GM04503 (cell line): ENCODE measurements around the gene TMEM222.

ENCODE experiments used
- DNase-seq: peaks from one replicate; pipeline ENCODE4 v3.0.0-alpha.2; 2012; ENCODE audit warnings: low read depth

Gene TMEM222

DNA sequence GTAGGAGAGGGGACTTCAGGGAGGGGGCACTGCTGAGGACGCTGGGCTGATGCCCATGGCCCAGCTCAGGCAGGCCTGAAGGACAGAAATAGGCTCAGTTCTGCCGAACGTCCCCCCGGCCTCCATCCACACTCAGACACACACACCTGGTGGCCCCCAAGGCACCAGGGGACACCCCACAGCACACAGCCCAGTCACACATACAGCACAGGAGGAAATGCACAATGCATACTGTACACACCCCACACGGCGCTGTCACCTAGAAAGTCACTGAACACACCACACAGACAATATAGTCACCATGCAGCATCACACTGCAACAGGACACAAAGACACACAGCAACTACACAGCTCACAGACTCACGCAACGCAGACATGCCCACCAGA, 20.4 kb downstream of the TMEM222 start:
- no peak for DNase-seq

GRCh38 chr1:27342778-27343638, 21.0 kb downstream of the TMEM222 start:
- DNase-seq: no peak

GRCh38 chr1:27343639-27344025, 21.7 kb downstream of the TMEM222 start:
- no peak for DNase-seq

GRCh38 chr1:27345272-27345671, 23.3 kb downstream of the TMEM222 start:
- DNase-seq: no peak

DNA sequence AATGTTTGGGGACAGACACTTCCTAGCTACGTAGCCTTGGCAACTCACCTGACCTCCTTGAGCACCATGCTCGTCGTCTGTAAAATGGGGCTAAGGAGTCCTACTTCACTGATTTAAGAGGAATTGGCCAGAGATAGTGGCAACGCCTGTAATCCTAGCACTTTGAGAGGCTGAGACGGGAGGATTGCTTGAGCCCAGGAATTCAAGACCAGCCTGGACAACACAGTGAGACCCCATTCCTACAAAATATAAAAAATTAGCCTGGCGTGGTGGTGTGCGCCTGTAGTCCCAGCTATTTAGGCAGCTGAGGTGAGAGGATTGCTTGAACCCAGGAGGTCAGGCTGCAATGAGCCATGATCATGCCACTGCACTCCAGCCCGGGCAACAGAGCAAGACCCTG, 24.4 kb downstream of the TMEM222 start:
- DNase-seq: no peak

- no peak for DNase-seq
Observed at GRCh38 chr1:27346991-27347624, 25.1 kb downstream of the TMEM222 start.

DNA sequence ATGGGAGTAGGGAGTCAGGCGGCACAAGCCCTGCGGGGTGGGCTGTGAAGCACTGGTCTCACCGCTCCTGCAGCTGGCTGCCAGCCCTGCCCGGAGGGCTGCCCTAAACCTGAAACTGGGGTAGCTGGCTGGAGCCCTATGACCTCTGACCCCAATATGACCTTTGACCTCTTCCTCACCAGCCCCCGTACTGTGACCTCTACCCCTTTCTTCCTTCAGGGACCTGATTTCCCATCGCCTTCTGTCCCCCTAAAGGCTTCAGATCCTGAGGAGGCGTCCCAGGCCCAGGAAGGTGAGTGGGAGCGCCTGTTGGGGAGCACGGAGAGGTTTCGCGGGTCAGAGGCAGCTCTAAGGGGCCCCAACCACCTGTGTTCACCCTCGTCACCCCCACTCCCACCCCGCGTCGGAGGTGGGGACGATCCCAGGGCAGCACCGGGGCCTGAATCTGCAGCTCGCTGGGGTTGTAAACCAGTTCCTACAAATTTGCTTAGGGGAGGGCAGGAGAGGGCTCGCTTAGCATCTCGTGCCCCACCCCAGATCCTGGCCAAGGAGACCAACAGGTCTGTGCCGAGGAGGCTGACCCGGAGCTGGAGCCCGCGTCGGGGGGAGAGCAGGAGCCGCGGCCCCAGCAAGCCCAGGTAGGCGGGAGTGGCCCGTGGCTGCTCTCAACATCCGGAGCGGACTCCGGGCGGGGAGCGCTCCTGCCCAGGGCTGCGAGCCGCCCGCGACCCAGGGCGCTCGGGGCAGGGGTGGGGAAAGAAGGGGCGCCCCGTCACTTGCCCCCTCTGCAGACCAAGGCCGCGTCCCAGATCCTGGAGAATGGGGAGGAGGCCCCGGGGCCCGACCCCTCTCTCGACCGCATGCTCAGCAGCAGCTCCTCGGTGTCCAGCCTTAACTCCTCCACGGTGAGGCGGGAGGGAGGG, 27.2 kb downstream of the TMEM222 start:
- DNase-seq: no peak

DNA sequence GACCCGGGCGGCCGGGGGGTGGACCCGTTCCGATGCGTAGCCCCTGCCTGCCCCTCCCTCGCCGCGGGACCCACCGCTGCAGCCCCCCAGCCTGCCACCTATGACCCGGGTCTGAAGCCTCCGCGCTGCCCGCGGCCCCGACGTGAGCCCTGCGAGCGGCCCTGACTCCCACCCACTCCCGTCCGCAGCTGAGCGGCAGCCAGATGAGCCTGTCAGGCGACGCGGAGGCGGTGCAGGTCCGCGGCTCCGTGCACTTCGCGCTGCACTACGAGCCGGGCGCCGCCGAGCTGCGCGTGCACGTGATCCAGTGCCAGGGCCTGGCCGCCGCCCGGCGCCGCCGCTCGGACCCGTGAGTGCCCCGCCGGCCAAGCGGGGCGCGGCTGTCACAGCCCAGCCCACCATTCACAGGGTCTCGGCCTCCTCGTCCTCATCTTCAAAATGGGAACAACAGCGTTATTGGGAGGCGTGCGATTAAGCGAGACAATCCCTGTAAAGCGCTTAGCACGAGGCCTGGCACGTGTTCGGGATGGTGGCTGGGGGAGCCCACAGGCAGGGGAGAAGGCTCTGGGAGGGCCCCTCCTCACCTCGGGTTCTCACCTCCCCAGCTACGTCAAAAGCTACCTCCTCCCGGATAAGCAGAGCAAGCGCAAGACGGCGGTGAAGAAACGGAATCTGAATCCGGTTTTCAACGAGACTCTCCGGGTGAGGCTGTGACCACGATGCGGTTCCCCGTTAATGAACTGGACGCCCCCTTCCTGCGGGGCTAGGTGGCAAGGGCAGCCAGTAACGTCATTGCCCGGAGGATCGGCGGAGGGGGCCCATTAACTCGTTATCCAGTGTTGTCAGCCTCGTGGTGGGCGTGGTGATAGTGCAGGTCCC, 28.1 kb downstream of the TMEM222 start:
- DNase-seq: no peak

- no peak for DNase-seq
Observed at GRCh38 chr1:27350663-27351540, 28.9 kb downstream of the TMEM222 start.

DNA sequence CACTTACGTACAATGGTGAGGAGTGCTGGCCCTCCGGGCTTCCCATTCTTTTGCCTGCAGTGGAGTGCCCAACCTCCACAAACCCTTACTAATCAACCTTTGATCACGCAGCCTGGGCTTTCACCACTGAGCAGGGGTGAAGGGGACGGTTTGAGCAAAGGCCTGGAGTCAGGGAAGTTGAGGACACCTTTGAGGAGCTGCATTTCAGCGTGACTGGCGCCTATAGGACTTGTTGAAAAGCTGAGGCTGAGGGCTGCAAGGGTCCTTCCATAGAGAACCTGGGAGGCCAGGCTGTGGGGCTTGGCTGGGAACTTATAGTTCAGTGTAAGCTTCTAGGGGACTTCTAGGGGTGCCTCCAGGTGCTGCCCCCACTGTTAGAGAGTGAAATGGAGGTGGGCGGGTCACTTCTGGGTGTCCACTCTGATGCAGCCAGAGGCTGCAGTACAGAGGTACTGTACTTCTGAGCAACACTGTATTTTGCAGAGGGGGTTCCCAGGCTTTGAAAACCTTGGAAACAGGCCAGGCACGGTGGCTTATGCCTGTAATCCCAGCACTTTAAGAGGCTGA, 29.7 kb downstream of the TMEM222 start:
- DNase-seq: no peak

DNA sequence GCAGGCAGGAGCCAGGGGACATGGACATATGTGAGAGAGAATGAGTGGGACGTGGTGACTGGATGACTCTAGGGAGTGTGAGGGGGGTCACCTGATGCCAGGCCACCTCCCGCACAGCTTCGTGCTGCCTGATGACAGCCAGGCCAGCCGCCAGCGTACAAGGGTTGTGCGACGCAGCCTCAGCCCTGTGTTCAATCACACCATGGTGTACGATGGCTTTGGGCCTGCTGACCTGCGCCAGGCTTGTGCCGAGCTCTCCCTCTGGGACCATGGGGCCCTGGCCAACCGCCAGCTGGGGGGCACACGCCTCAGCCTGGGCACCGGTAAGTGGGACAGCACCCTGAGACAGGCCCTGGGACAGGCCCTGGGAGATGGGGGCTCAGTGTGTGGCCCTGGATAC, 31.2 kb downstream of the TMEM222 start:
- no peak for DNase-seq

DNA sequence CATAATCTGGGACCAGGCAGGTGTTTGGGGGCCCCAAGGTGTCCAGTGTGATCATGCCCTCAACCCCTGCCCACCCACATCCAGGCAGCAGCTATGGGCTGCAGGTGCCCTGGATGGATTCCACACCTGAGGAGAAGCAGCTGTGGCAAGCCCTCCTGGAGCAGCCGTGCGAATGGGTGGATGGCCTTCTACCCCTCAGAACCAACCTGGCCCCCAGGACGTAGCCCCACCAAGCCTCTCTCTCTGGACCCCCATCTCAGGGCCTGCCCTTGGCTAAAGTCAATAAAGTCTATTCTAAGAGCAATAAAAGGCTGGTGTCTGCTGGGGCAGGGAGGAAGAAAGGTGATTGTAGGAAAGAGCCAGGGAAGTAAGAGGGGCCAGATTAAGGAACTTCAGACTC, 31.7 kb downstream of the TMEM222 start:
- DNase-seq: no peak

GRCh38 chr1:27355683-27356082, 33.7 kb downstream of the TMEM222 start:
- no peak for DNase-seq

DNA sequence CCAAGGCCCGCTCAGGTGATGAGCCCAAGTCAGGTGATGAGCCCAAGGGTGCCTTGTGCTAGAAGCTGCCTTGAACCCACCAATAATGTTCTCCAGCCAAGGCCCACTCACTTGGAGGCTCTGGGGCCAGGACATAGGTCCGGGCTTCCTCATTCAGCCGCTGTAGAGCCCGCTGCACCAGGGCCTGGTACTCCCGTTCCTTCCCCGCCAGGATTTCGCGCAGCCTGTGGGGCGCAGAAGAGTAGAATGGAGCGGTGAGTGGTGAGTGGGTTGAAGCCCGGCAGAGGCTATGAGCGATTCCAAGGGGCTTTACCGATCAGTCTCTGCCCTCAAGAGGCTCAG, 34.3 kb downstream of the TMEM222 start:
- no peak for DNase-seq

- no peak for DNase-seq
Observed at GRCh38 chr1:27356619-27357280, 34.8 kb downstream of the TMEM222 start.

GRCh38 chr1:27357281-27358037, 35.5 kb downstream of the TMEM222 start:
- no peak for DNase-seq

GRCh38 chr1:27358038-27358927, 36.3 kb downstream of the TMEM222 start:
- no peak for DNase-seq

DNA sequence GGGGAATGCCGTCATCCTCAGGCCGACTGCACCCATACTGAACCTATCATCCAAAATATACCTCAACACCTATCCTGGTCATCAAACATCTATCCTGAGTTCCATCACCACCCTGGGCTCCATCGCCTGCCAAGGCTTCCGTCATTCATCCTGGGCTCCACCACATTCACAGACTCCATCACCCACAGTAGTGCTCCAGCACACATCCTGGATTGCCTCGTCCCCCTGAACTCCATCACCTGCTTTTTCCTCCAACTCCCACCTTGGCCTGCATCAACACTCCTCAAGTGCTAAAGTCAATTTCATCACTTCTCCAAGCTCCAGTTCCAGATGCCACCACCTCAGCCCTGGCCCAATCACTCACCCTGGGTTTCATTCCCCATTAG, 37.0 kb downstream of the TMEM222 start:
- DNase-seq: no peak
